HG03159 (cell line): ENCODE measurements around the gene PTP4A1.
"Not testable (repeated sequence)": the region's sequence is repeated elsewhere in the genome, so short reads cannot be mapped to it uniquely, and the experiment has no call there.

Experiments
- ATAC-seq: cut with Tn5 transposase; IDR thresholded peaks from one replicate; pipeline ENCODE4 v1.9.1; 2021; ENCODE audit warnings: mild to moderate bottlenecking, moderate library complexity; ENCODE audit not compliant: unreplicated experiment

PTP4A1 gene

GRCh38 chr6:63572044-63572746, at the start of gene PTP4A1, which contains the start of gene LOC128125822:
Gene PTP4A1 (plus strand): TSS chr6:63572480. CDS start chr6:63576881, 4,401 bp downstream.
Gene LOC128125822 (plus strand): TSS chr6:63572480.
- ATAC-seq: peak; percentile 92

DNA sequence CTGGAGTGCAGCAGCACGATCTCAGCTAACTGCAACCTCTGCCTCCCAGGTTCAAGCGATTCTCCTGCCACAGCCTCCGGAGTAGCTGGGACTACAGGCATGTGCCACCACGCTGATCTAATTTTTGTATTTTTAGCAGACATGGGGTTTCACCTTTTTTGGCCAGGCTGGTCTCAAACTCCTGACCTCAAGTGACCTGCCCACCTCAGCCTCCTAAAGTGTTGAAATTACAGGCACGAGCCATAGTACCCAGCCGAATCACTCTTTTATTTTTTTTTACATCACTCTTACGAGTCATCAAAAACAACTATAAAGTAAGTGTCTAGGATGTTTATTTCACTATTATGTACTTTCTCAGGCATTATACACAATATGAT, 49.4 kb upstream of the PTP4A1 start:
- ATAC-seq: not testable (repeated sequence)

DNA sequence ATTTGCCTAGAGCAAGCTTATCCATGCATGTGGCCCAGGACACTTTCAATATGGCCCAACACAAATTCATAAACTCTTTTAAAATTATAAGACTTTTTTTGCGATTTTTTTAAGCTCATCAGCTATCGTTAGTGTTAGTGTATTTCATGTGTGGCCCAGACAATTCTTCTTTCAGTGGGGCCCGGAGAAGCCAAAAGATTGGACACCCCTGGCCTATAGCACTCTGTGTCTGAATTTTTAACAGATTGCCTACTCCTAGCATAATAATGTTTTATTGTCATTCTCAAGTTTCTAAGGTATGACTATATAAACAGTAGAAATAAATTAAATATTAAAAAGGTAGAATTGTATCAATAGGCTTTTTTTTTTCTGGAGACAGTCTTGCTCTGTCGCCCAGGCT, 48.6 kb upstream of the PTP4A1 start:
- ATAC-seq: no peak

DNA sequence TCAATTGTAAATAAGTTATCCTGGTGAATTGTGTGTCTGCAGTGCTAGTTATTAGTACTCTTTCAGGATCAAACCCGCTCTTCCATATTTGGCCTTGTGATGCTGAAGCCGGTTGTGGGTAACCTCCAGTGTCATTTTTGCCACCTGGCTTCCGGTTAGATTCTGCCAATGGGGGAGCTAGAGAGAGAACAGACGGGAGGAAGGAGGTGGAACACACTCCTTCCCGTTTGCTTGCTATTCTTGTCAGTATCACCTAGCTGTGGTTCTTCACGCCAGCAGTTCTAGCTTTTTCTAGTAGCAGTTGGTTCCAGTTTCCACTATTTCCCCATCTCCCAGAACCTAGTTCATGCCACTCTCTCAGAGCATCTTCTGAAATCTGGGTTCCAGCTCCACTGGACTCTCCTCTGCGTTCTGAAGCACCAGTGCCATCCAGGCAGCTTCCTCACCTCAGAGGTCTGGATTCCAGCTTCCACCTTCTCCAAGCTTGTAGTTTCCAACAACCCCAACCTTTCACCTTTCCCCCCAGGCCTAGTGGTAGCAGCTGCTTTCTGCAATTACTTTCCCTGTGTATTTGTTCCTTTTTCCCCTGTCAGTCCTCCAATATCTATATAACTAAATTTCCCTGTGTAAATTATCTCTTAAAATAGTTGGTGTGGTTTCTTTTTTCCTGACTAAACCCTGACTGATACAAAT, 46.9 kb upstream of the PTP4A1 start:
- no peak for ATAC-seq

GRCh38 chr6:63526931-63527330, 45.3 kb upstream of the PTP4A1 start:
- no peak for ATAC-seq

- ATAC-seq: no peak
Observed at GRCh38 chr6:63527658-63528514, 44.4 kb upstream of the PTP4A1 start.

GRCh38 chr6:63529498-63529897, 42.8 kb upstream of the PTP4A1 start:
- no peak for ATAC-seq

GRCh38 chr6:63530182-63530581, 42.1 kb upstream of the PTP4A1 start:
- no peak for ATAC-seq

DNA sequence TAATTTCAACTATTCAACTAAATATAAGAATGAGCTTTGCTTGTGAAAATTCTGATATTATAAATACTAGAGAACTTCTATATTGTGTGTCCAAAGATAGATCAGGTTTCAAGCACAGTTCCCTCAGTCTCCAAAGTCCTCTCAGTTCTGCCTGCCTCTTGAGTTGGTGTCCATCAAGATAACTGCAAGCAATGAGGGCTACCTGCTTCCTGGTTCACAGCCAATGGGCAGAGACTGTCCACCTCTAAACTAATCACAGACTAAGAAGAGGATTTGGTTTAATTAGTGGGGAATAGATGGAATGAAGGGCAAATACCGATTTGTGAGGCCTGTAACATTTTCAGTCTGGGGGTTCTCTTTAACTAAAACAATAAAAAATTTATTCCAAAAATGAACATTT, 41.3 kb upstream of the PTP4A1 start:
- no peak for ATAC-seq

DNA sequence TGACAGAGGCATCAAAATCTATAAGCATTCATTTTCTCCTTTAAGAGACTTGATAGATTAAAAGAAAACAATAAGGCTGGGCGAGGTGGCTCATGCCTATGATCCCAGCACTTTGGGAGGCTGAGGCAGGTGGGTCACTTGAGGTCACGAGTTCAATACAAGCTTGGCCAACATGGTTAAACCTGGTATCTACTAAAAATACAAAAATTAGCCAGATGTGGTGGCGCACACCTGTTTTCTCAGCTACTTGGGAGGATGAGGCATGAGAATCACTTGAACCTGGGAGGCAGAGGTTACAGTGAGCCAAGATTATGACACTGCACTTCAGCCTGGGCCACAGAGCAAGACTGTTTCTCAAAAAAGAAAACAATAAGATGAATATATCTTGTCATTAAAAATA, 39.3 kb upstream of the PTP4A1 start:
- no peak for ATAC-seq

GRCh38 chr6:63533952-63534351, 38.3 kb upstream of the PTP4A1 start:
- no peak for ATAC-seq

DNA sequence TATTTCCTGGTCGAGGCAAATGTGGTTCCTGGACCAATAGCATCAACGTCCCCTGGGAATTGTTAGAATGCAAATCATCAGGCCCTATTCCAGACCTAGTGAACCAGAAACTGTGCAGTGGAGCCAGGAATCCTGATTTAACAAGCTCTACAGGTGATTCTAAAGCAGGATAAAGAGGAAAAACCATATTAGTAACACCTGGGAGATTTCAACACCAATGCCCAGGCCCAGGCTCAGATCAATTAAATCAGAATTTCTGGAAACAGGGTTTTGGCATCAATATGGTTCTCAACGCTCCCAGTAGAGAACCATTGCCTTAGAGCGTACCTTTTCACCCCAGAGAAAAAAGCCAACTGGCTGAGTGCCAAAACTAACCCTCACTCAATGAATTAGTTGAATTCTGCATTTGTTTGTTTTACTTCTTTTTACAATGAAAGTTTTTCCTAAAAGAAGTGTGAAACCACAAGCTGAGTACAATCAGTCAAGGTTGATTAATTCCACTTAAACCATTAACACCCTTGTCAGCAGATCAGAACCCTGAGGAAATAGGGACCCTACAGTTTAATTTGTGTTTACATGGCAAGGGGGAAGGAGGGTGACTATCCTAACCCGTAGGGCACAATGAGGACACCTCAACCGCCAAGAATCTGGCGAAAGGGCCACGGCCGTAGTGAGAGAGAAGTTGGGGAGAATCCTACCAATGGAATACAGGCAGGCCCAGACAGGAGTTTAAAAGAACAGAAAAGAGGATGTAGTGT, 34.9 kb upstream of the PTP4A1 start:
- ATAC-seq: no peak

- ATAC-seq: no peak
Observed at GRCh38 chr6:63537959-63538300, 34.4 kb upstream of the PTP4A1 start.

DNA sequence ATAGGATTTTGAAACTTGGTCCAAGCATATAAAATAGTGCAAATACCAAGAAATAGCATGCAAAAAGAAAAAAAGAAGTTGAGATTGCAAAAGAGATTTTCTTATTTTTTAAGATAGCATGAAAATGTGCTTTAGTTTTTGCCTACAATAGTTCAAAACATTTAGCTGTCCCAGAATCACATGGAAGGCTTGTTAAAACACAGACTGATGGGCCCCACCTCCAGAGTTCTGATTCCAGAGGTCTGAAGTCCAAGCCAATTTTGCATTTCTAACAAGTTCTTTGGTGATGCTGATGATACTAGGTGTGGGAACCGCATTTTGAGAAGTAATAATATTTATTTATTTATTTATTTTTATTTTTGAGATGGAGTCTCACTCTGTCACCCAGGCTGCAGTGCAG, 33.7 kb upstream of the PTP4A1 start:
- ATAC-seq: no peak

DNA sequence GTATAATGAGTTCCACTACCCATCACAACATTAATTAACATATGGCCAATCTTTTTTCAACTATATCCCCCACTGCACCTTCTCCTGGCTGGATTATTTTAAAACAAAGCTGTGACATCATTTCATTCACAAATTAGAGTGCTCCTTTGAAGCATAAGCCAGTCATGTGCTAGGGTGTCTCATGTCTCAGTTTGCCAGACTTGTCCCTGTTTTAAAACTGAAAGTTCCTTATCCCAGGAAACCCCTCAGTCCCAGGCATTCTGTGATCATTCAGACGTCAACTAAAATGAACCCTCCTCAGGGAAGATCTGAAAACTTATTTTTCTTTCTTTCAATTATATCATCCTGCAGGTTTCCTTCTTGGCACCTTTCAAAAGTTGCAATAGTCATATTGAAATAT, 29.3 kb upstream of the PTP4A1 start:
- ATAC-seq: no peak

DNA sequence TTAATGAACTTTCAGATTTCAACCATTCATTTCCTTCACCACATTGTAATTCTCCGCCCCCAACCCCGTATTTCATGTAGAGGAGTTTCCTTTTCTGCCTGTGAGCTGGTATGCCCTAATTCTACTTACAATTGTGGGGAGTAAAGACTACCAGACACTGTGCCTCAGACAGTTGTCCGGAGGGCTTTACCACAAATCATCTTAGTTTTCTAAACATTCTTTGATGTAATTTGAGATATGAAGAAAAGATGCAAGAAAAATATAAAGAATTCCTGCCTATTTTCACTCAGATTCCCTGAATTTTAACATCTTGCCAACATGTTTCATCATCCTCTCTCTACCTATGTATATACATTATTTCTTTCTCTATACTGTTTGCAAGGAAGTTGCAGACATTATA, 28.3 kb upstream of the PTP4A1 start:
- no peak for ATAC-seq

DNA sequence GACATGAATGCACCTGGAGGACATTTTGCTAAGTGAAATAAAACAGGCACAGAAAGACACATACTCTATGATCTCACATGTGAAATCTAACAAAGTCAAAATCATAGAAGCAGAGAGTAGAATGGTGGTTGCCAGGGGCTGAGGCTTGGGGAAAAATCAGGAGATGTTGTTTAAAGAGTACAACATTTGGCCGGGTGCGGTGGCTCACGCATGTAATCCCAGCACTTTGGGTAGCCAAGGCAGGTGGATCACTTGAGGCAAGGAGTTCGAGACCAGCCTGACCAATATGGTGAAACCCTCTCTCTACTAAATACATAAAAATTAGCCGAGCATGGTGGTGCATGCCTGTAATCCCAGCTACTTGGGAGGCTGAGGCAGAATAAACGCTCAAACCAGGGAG, 26.0 kb upstream of the PTP4A1 start:
- ATAC-seq: no peak

DNA sequence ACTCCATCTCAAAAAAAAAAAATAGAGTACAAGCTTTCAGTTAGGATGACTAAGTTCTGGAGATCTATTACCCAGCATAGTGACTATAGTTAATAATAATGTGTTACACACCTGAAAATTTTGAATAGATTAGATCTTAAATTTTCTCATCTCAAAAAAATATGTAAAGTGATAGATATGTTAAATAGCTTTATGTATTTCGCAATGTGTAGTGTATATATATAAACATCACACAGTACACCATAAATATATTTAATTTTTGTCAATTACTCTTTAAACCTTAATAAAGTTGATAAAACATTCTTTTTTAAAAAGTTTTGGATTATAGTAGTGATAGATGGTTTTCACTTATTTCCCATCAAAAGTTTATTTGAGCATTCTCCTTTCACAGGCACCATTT, 25.6 kb upstream of the PTP4A1 start:
- no peak for ATAC-seq

DNA sequence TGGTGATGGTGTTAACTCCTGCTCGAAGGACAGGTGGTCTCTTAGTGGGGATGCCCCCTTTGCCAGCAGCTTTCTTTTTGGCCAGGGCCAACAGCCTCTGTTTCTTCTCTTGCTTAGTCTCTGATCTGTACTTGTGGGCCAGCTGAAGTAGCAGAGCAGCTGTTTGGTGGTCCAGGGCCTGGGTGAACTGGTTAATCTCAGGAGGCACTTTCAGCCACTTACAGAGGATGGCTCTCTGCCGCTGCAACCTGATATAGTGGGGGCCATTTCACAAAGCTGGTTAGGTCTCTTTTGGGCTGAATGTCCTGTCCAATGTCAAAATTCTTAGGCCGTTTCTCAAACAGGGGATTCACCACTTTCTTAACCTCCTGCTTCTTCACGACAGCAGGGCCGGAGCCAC, 23.2 kb upstream of the PTP4A1 start:
- ATAC-seq: no peak

DNA sequence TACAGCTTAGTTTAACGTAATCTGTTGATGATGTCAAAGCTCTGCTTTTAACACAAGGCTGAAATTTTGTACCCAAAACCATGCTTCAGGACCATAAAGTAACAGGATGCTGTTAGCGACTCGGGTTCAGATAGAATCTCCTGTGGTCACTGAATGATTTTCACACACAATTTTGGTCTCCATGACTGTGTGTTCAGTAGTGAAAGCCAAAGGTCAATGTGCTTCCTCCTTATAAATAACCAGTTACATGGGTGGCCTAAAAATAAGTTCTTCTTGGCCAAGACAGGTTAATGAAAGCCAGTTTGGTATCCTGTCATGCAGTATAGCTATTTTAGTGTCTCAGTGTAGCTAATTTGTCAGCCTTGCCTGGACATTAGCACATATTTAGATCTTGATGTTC, 19.1 kb upstream of the PTP4A1 start:
- ATAC-seq: peak; percentile 99

GRCh38 chr6:63553900-63554299, 18.4 kb upstream of the PTP4A1 start:
- ATAC-seq: no peak
